BLaER1 treated with 17β-estradiol and CSF1 and Interleukin-3, amounts not matched to agents 10 nM and 100 nM (cell line): ENCODE measurements around the gene MRPL20.
A peak's percentile ranks its signal among the peaks of the same experiment; 100 is the strongest.
"Not testable (repeated sequence)": the region's sequence is repeated elsewhere in the genome, so short reads cannot be mapped to it uniquely, and the experiment has no call there.

ENCODE experiments used
- H3K27ac ChIP-seq, 11 experiments: shearing (Covaris generic); formaldehyde crosslinking; 2 replicates each; pipeline ENCODE4 v1.8.1; 2022
- H3K27me3 ChIP-seq, 11 experiments: shearing (Covaris generic); formaldehyde crosslinking; 2 replicates each; pipeline ENCODE4 v1.8.1; 2022
- H3K36me3 ChIP-seq, 11 experiments: shearing (Covaris generic); formaldehyde crosslinking; 2 replicates each; pipeline ENCODE4 v1.8.1; 2022
- H3K4me1 ChIP-seq, 10 experiments: shearing (Covaris generic); formaldehyde crosslinking; 2 replicates each; pipeline ENCODE4 v1.8.1; 2022
- H3K4me2 ChIP-seq, 11 experiments: shearing (Covaris generic); formaldehyde crosslinking; 2 replicates each; pipeline ENCODE4 v1.8.1; 2022
- H3K4me3 ChIP-seq, 10 experiments: shearing (Covaris generic); formaldehyde crosslinking; 2 replicates each; pipeline ENCODE4 v1.8.1; 2022
- H3K9ac ChIP-seq, 11 experiments: shearing (Covaris generic); formaldehyde crosslinking; 2 replicates each; pipeline ENCODE4 v1.8.1; 2022
- H3K9me3 ChIP-seq, 11 experiments: shearing (Covaris generic); formaldehyde crosslinking; replicated peaks in 1 of 11; 2 replicates each; pipeline ENCODE4 v1.8.1; 2022
- H4K20me1 ChIP-seq, 11 experiments: shearing (Covaris generic); formaldehyde crosslinking; 2 replicates each; pipeline ENCODE4 v1.8.1; 2022
- Cebpa-rat ChIP-seq, 11 experiments: shearing (Covaris generic); IDR thresholded peaks; 2 replicates each; pipeline ENCODE4 v1.8.1; 2022

MRPL20 gene

GRCh38 chr1:1430114-1430982 is 23.3 kb upstream of the MRPL20 start:
- Histone ChIP-seq H3K9ac (peak overlapping the region in 8 of 11 experiments; percentile 12 to 50 (median 34); a peak in 9 of 22 replicates), H3K27me3 (peaks cover 0 to 12% (median 0%) of the 10 kb centered on the region in 11 experiments; a peak in 5 of 22 replicates), H3K36me3 (no peaks in the 10 kb centered on the region), H3K9me3 (no peaks in the 10 kb centered on the region), H3K27ac (peak overlapping the region in 8 of 11 experiments; percentile 14 to 53 (median 37); a peak in 12 of 22 replicates), H3K4me3 (no peak overlapping the region), H3K4me2 (peak overlapping the region; percentile 38 to 99 (median 82)), H4K20me1 (peaks cover 0 to 8% (median 0%) of the 10 kb centered on the region in 11 experiments; a peak in 2 of 22 replicates), H3K4me1 (peaks cover 51 to 77% (median 72%) of the 10 kb centered on the region in 10 experiments)
- no peak for TF ChIP-seq Cebpa-rat (IDR thresholded peaks at IDR 0.05)

- peaks cover 45 to 71% (median 65%) of the 10 kb centered on the region in 10 experiments for H3K4me1 ChIP-seq
- H3K27me3 ChIP-seq = peaks cover 0 to 12% (median 0%) of the 10 kb centered on the region in 11 experiments; a peak in 5 of 22 replicates
- H4K20me1 ChIP-seq = peaks cover 0 to 8% (median 0%) of the 10 kb centered on the region in 11 experiments; a peak in 2 of 22 replicates
- H3K9me3 ChIP-seq = no peaks in the 10 kb centered on the region
- no peaks in the 10 kb centered on the region for H3K36me3 ChIP-seq
- H3K27ac ChIP-seq = no peak overlapping the region
- no peak for TF ChIP-seq Cebpa-rat (IDR thresholded peaks at IDR 0.05)
- no peak overlapping the region for H3K4me3 ChIP-seq
- H3K9ac ChIP-seq = peak overlapping the region in 3 of 11 experiments; percentile 19 to 47 (median 23); a peak in 2 of 22 replicates
- H3K4me2 ChIP-seq = peak overlapping the region in 7 of 11 experiments; percentile 14 to 96 (median 82); a peak in 10 of 22 replicates
Measured at GRCh38 chr1:1429671-1430073, 22.6 kb upstream of the MRPL20 start.

- not testable (repeated sequence) for H4K20me1 ChIP-seq, H3K9me3 ChIP-seq, H3K4me2 ChIP-seq, H3K27ac ChIP-seq, H3K4me3 ChIP-seq, H3K36me3 ChIP-seq, H3K9ac ChIP-seq
- H3K4me1 ChIP-seq = peaks cover 38 to 64% (median 58%) of the 10 kb centered on the region in 10 experiments
- peaks cover 0 to 12% (median 0%) of the 10 kb centered on the region in 11 experiments; a peak in 5 of 22 replicates for H3K27me3 ChIP-seq
Measured at GRCh38 chr1:1428967-1429366, 21.9 kb upstream of the MRPL20 start.

- no peak overlapping the region for H3K4me2 ChIP-seq
- no peak for TF ChIP-seq Cebpa-rat (IDR thresholded peaks at IDR 0.05)
- no peaks in the 10 kb centered on the region for H3K36me3 ChIP-seq
- no peak overlapping the region for H3K27ac ChIP-seq
- no peaks in the 10 kb centered on the region for H3K9me3 ChIP-seq
- no peak overlapping the region for H3K4me3 ChIP-seq
- H3K9ac ChIP-seq = no peak overlapping the region
- no peaks in the 10 kb centered on the region for H4K20me1 ChIP-seq
- H3K4me1 ChIP-seq = peaks cover 30 to 62% (median 52%) of the 10 kb centered on the region in 10 experiments
- H3K27me3 ChIP-seq = peaks cover 0 to 12% (median 0%) of the 10 kb centered on the region in 11 experiments; a peak in 5 of 22 replicates
Measured at GRCh38 chr1:1428174-1428573, 21.1 kb upstream of the MRPL20 start.

GRCh38 chr1:1427820-1428148 is 20.7 kb upstream of the MRPL20 start:
- H3K36me3 ChIP-seq = no peaks in the 10 kb centered on the region
- no peak overlapping the region for H3K4me2 ChIP-seq
- peaks cover 26 to 62% (median 52%) of the 10 kb centered on the region in 10 experiments for H3K4me1 ChIP-seq
- H3K9me3 ChIP-seq = no peaks in the 10 kb centered on the region
- peaks cover 0 to 12% (median 0%) of the 10 kb centered on the region in 11 experiments; a peak in 5 of 22 replicates for H3K27me3 ChIP-seq
- no peak overlapping the region for H3K27ac ChIP-seq
- no peak overlapping the region for H3K4me3 ChIP-seq
- no peak overlapping the region for H3K9ac ChIP-seq
- no peak for TF ChIP-seq Cebpa-rat (IDR thresholded peaks at IDR 0.05)
- H4K20me1 ChIP-seq = no peaks in the 10 kb centered on the region

GRCh38 chr1:1427106-1427819 is 20.2 kb upstream of the MRPL20 start:
- Histone ChIP-seq H3K36me3 (no peaks in the 10 kb centered on the region), H3K4me2 (peak overlapping the region in 10 of 11 experiments; percentile 15 to 99 (median 80); a peak in 14 of 22 replicates), H3K4me1 (peaks cover 26 to 62% (median 52%) of the 10 kb centered on the region in 10 experiments), H3K27ac (no peak overlapping the region), H3K27me3 (peaks cover 0 to 12% (median 0%) of the 10 kb centered on the region in 11 experiments; a peak in 5 of 22 replicates), H4K20me1 (no peaks in the 10 kb centered on the region), H3K9me3 (no peaks in the 10 kb centered on the region), H3K9ac (peak overlapping the region in 1 of 11 experiments; percentile 72; a peak in 1 of 22 replicates), H3K4me3 (no peak overlapping the region)
- TF ChIP-seq Cebpa-rat (IDR thresholded peaks at IDR 0.05) = no peak

GRCh38 chr1:1426496-1427105 is 19.5 kb upstream of the MRPL20 start:
- peak overlapping the region in 5 of 10 experiments; percentile 16 to 49 (median 41); a peak in 5 of 20 replicates for H3K4me3 ChIP-seq

GRCh38 chr1:1425753-1426495 is 18.8 kb upstream of the MRPL20 start:
- no peaks in the 10 kb centered on the region for H3K9me3 ChIP-seq

More at GRCh38 chr1:1426496-1427105, 19.5 kb upstream of the MRPL20 start:
- Histone ChIP-seq H3K27me3 (peaks cover 0 to 12% (median 0%) of the 10 kb centered on the region in 11 experiments; a peak in 5 of 22 replicates), H3K9me3 (no peaks in the 10 kb centered on the region), H3K4me1 (peaks cover 23 to 62% (median 52%) of the 10 kb centered on the region in 10 experiments), H3K4me2 (peak overlapping the region; percentile 0 to 99 (median 82); a peak in 20 of 22 replicates), H4K20me1 (no peaks in the 10 kb centered on the region), H3K9ac (peak overlapping the region in 9 of 11 experiments; percentile 34 to 74 (median 56); a peak in 14 of 22 replicates), H3K36me3 (no peaks in the 10 kb centered on the region), H3K27ac (peak overlapping the region in 8 of 11 experiments; percentile 17 to 70 (median 53); a peak in 14 of 22 replicates)
- TF ChIP-seq Cebpa-rat (IDR thresholded peaks at IDR 0.05) = no peak

More at GRCh38 chr1:1425753-1426495, 18.8 kb upstream of the MRPL20 start:
- H3K36me3 ChIP-seq = no peaks in the 10 kb centered on the region
- H3K27ac ChIP-seq = peak overlapping the region in 8 of 11 experiments; percentile 17 to 70 (median 53); a peak in 14 of 22 replicates
- peaks cover 26 to 62% (median 52%) of the 10 kb centered on the region in 10 experiments for H3K4me1 ChIP-seq
- peak overlapping the region in 5 of 10 experiments; percentile 16 to 49 (median 41); a peak in 4 of 20 replicates for H3K4me3 ChIP-seq
- H4K20me1 ChIP-seq = no peaks in the 10 kb centered on the region
- H3K27me3 ChIP-seq = peaks cover 0 to 12% (median 0%) of the 10 kb centered on the region in 11 experiments; a peak in 5 of 22 replicates
- peak overlapping the region; percentile 0 to 99 (median 82); a peak in 20 of 22 replicates for H3K4me2 ChIP-seq
- TF ChIP-seq Cebpa-rat (IDR thresholded peaks at IDR 0.05) = no peak
- peak overlapping the region in 9 of 11 experiments; percentile 34 to 74 (median 56); a peak in 14 of 22 replicates for H3K9ac ChIP-seq
